A549 (cell line): ENCODE results near the gene DHRS3. TPM values are rescaled to one million over a fixed set of nuclear protein-coding genes. Genes with fewer than 3 reads are reported as not detected.
A peak's percentile ranks its signal among the peaks of the same experiment; 100 is the strongest.

Experiments
- ATAC-seq, 2 experiments: fragments of 200-7000 bp in 1 of 2; fragments of >200 bp in 1 of 2; cut with Nextera tagmentation in 1 of 2; cut with Tn5 transposase in 1 of 2; 3 replicates each; pipeline versions ENCODE4 v1.8.0 to v1.9.1; 2018 to 2020; ENCODE audit warnings: mild to moderate bottlenecking in 1 of 2, moderate library complexity in 1 of 2
- CTCF ChIA-PET: fragments of 300-600 bp; sonication (Branson Sonifier 250); formaldehyde crosslinking; extraction: SDS; loops from one replicate; lab custom pipeline; 2021; ENCODE audit warnings: antibody characterized with exemption, inconsistent platforms; lab: Yijun Ruan, JAX
- POLR2A ChIA-PET: fragments of 350-600 bp; formaldehyde crosslinking; extraction: SDS; loops from one replicate; lab custom pipeline; 2021; ENCODE audit warnings: antibody characterized with exemption, inconsistent platforms; lab: Yijun Ruan, JAX
- DNase-seq, 2 experiments: peaks; one replicate each; pipeline versions ENCODE4 v3.0.0 to v3.0.0-alpha.2; 2011 to 2016; ENCODE audit warnings: low read depth in 1 of 2, low spot score in 1 of 2
- FAIRE-seq: peaks from 2 replicates; lab custom pipeline; 2011; peaks lifted over from hg19 to GRCh38; lab: Jason Lieb, UNC
- H3K27ac ChIP-seq, 2 experiments: fragments of >200 bp; sonication (Bioruptor Twin); formaldehyde crosslinking; 3 replicates each; pipeline ENCODE4 v1.5.1; 2016 to 2017
- H3K4me1 ChIP-seq: fragments of >200 bp; sonication (Bioruptor Twin); formaldehyde crosslinking; 3 replicates; pipeline ENCODE4 v1.6.1; 2016
- H3K4me2 ChIP-seq: fragments of >200 bp; sonication (Bioruptor Twin); formaldehyde crosslinking; 3 replicates; pipeline ENCODE4 v1.6.1; 2016
- H3K4me3 ChIP-seq: fragments of >200 bp; sonication (Bioruptor Twin); formaldehyde crosslinking; 3 replicates; pipeline ENCODE4 v1.5.1; 2016
- H3K9me3 ChIP-seq: fragments of >200 bp; sonication (Bioruptor Twin); formaldehyde crosslinking; 3 replicates; pipeline ENCODE4 v1.6.1; 2016
- BCL3 ChIP-seq: fragments of >200 bp; sonication (Bioruptor Twin); formaldehyde crosslinking; IDR thresholded peaks from 3 replicates; pipeline ENCODE4 v1.6.1; 2016
- CBX2 ChIP-seq: fragments of 200-600 bp; sonication (generic); IDR thresholded peaks from 2 replicates; pipeline ENCODE4 v1.6.1; 2016; ENCODE audit warnings: low read depth, mild to moderate bottlenecking, borderline replicate concordance
- CBX8 ChIP-seq: fragments of 200-600 bp; sonication (generic); IDR thresholded peaks from 2 replicates; pipeline ENCODE4 v1.6.1; 2016
- CEBPB ChIP-seq, 2 experiments: fragments of >200 bp in 1 of 2; sonication (Bioruptor Twin) in 1 of 2; formaldehyde crosslinking in 1 of 2; IDR thresholded peaks; 2 replicates each; pipeline ENCODE4 v1.6.1; 2012 to 2016
- CHD2 ChIP-seq: fragments of 150-350 bp; IDR thresholded peaks from 2 replicates; pipeline ENCODE4 v1.6.1; 2014; ENCODE audit warnings: low read length; ENCODE audit not compliant: partially characterized antibody
- CTCF ChIP-seq: fragments of >200 bp; sonication (Bioruptor Twin); formaldehyde crosslinking; IDR thresholded peaks from 3 replicates; pipeline ENCODE4 v1.5.1; 2016
- E2F6 ChIP-seq: IDR thresholded peaks from 2 replicates; pipeline ENCODE4 v1.6.1; 2012; ENCODE audit warnings: low read depth, borderline replicate concordance
- EHMT2 ChIP-seq: fragments of 200-600 bp; sonication (generic); IDR thresholded peaks from 2 replicates; pipeline ENCODE4 v1.6.1; 2016; ENCODE audit warnings: antibody characterized with exemption, low read depth, mild to moderate bottlenecking, moderate library complexity
- ELK1 ChIP-seq: fragments of 150-350 bp; IDR thresholded peaks from 2 replicates; pipeline ENCODE4 v1.6.1; 2014; ENCODE audit warnings: low read depth, mild to moderate bottlenecking, low read length
- EP300 ChIP-seq, 2 experiments: fragments of >200 bp; sonication (Bioruptor Twin); formaldehyde crosslinking; IDR thresholded peaks; 2 replicates in 1 of 2; 3 replicates in 1 of 2; pipeline ENCODE4 v1.6.1; 2016 to 2017
- FOSB ChIP-seq: fragments of 250-450 bp; sonication (Bioruptor Pico); IDR thresholded peaks from 2 replicates; pipeline ENCODE4 v1.5.0; 2020; ENCODE audit warnings: mild to moderate bottlenecking, moderate library complexity
- FOXS1 ChIP-seq: fragments of 250-450 bp; sonication (Bioruptor Pico); IDR thresholded peaks from 2 replicates; pipeline ENCODE4 v1.5.0; 2020; ENCODE audit warnings: mild to moderate bottlenecking, moderate library complexity
- GATA3 ChIP-seq: IDR thresholded peaks from 2 replicates; pipeline ENCODE4 v1.6.1; 2012; ENCODE audit warnings: borderline replicate concordance
- HMGXB4 ChIP-seq: fragments of 250-450 bp; sonication (Bioruptor Pico); IDR thresholded peaks from 2 replicates; pipeline ENCODE4 v1.5.0; 2021; ENCODE audit warnings: mild to moderate bottlenecking, moderate library complexity, borderline replicate concordance
- HOXB5 ChIP-seq: fragments of 250-450 bp; sonication (Bioruptor Pico); IDR thresholded peaks from 2 replicates; pipeline ENCODE4 v1.5.0; 2020; ENCODE audit warnings: mild to moderate bottlenecking, moderate library complexity
- JUN ChIP-seq, 2 experiments: fragments of >200 bp; sonication (Bioruptor Twin); formaldehyde crosslinking; IDR thresholded peaks; 2 replicates in 1 of 2; 3 replicates in 1 of 2; pipeline ENCODE4 v1.6.1; 2016 to 2017
- KDM5A ChIP-seq: fragments of 200-600 bp; sonication (generic); IDR thresholded peaks from 2 replicates; pipeline ENCODE4 v1.6.1; 2016; ENCODE audit warnings: antibody characterized with exemption, mild to moderate bottlenecking
- MAX ChIP-seq: IDR thresholded peaks from 2 replicates; pipeline ENCODE4 v1.6.1; 2012
- MYC ChIP-seq: IDR thresholded peaks from 2 replicates; pipeline ENCODE4 v1.6.1; 2012; ENCODE audit warnings: mild to moderate bottlenecking, inconsistent platforms, low read length, improper control_type of control experiment, borderline replicate concordance
- NFE2L2 ChIP-seq: fragments of 150-350 bp; conservative IDR thresholded peaks from 2 replicates; pipeline ENCODE4 v1.6.1; 2014; ENCODE audit warnings: low read length
- NPAS2 ChIP-seq: fragments of 250-450 bp; sonication (Bioruptor Pico); IDR thresholded peaks from 2 replicates; pipeline ENCODE4 v1.8.0; 2022; ENCODE audit warnings: mild to moderate bottlenecking, moderate library complexity, borderline replicate concordance
- PHF8 ChIP-seq: fragments of 200-600 bp; sonication (generic); IDR thresholded peaks from 2 replicates; pipeline ENCODE4 v1.6.1; 2016; ENCODE audit warnings: low read depth, mild to moderate bottlenecking, antibody characterized with exemption, moderate library complexity, borderline replicate concordance
- POLR2A ChIP-seq: IDR thresholded peaks from 2 replicates; pipeline ENCODE4 v1.6.1; 2012; ENCODE audit warnings: mild to moderate bottlenecking, low read length
- POLR2AphosphoS2 ChIP-seq: conservative IDR thresholded peaks from 2 replicates; pipeline ENCODE4 v1.6.1; 2012; ENCODE audit warnings: low read length, improper control_type of control experiment, inconsistent platforms
- RAD21 ChIP-seq, 2 experiments: fragments of >200 bp in 1 of 2; sonication (Bioruptor Twin) in 1 of 2; formaldehyde crosslinking in 1 of 2; IDR thresholded peaks in 1 of 2; conservative IDR thresholded peaks in 1 of 2; 2 replicates in 1 of 2; 3 replicates in 1 of 2; pipeline ENCODE4 v1.6.1; 2012 to 2018; ENCODE audit warnings: inconsistent platforms in 1 of 2
- RARB ChIP-seq: fragments of 250-450 bp; sonication (Bioruptor Pico); IDR thresholded peaks from 2 replicates; pipeline ENCODE4 v1.8.0; 2021; ENCODE audit warnings: mild to moderate bottlenecking, moderate library complexity
- RCOR1 ChIP-seq: fragments of 150-350 bp; IDR thresholded peaks from 2 replicates; pipeline ENCODE4 v1.6.1; 2014; ENCODE audit warnings: antibody characterized with exemption, low read length, low read depth
- RFX5 ChIP-seq: fragments of 450-650 bp; IDR thresholded peaks from 2 replicates; pipeline ENCODE4 v1.7.1; 2014; ENCODE audit warnings: antibody characterized with exemption, mild to moderate bottlenecking, moderate library complexity
- SMC3 ChIP-seq: fragments of >200 bp; sonication (Bioruptor Twin); formaldehyde crosslinking; IDR thresholded peaks from 3 replicates; pipeline ENCODE4 v1.6.1; 2018; ENCODE audit warnings: inconsistent platforms
- SREBF2 ChIP-seq: fragments of 450-650 bp; IDR thresholded peaks from 2 replicates; pipeline ENCODE4 v1.6.1; 2014; ENCODE audit warnings: mild to moderate bottlenecking, moderate library complexity
- USF2 ChIP-seq: fragments of 450-650 bp; IDR thresholded peaks from 2 replicates; pipeline ENCODE4 v1.6.1; 2014; ENCODE audit warnings: antibody characterized with exemption
- ZC3H11A ChIP-seq: fragments of 450-650 bp; IDR thresholded peaks from 2 replicates; pipeline ENCODE4 v1.6.1; 2014; ENCODE audit warnings: antibody characterized with exemption, mild to moderate bottlenecking
- ZNF302 ChIP-seq: fragments of 250-450 bp; sonication (Bioruptor Pico); IDR thresholded peaks from 2 replicates; pipeline ENCODE4 v1.9.0; 2021; ENCODE audit warnings: inconsistent platforms, mild to moderate bottlenecking, moderate library complexity
- WGBS: methylation state at CpG from one replicate; pipeline ENCODE4 v1.1.6; 2017; ENCODE audit errors: missing lambda C conversion rate; 5-methylcytosine and 5-hydroxymethylcytosine counted together
- polyA plus RNA-seq, 4 experiments: library from polyadenylated mRNA; depleted of rRNA in 3 of 4; stranded (reverse); fragments of >200 nt; fragmentation: RNase III in 1 of 4; extraction: RNeasy Plus Mini Kit Qiagen cat#74134 plus additional on column Dnase treatment in 1 of 4; gene quantifications; 2 replicates in 3 of 4; 3 replicates in 1 of 4; pipeline ENCODE4 v1.2.3, GENCODE V29; 2011 to 2017

The DHRS3 gene
- polyA plus RNA-seq, 2 of the 4 experiments (the other 2 are of a cell fraction): 62.7 to 79.7 TPM

GRCh38 chr1:12658531-12659453 lies 40.8 kb upstream of the DHRS3 start:
- 0 out of 3 replicates have a peak, but pooled peaks cover 4% of the 10 kb centered on the region for H3K4me1 ChIP-seq
- H3K27ac ChIP-seq: peak overlapping the region in 1 of 2 experiments; percentile 61; a peak in 3 of 6 replicates
- ChIA-PET CTCF (interaction anchor here (0.6 to 5.1 kb wide), 51 partner anchors 9 to 534 kb away, joined by 3 to 57 read pairs (median 4); partner anchors contain the start of gene AADACL4), POLR2A (interaction anchor here (0.7 to 1.2 kb wide), 4 partner anchors 37 to 62 kb away, joined by 3 to 8 read pairs (median 4); partner anchors contain the start of gene DHRS3)
- peaks cover 2% of the 10 kb centered on the region; the same call in 1 of the 3 replicates for H3K9me3 ChIP-seq
- peak; percentile 81 to 93 for DNase-seq
- peak overlapping the region; percentile 69 for H3K4me2 ChIP-seq
- FAIRE-seq: no peak
- H3K4me3 ChIP-seq: no peak overlapping the region
- 38% methylated on average over 20 of the region's 23 CpGs for WGBS
- peak; percentile 91 to 96 for ATAC-seq
- TF ChIP-seq FOSB (no peak), EHMT2 (no peak), HMGXB4 (CRISPR knock-in tag) (no peak), CHD2 (no peak), EP300 (IDR thresholded peaks at IDR 0.05) (no peak), CEBPB (IDR thresholded peaks at IDR 0.05) (no peak), PHF8 (no peak), E2F6 (0 out of 2 replicates have a peak, but pooled peaks have one; percentile 47), POLR2AphosphoS2 (no peak), RARB (CRISPR knock-in tag) (no peak), ZC3H11A (no peak), MAX (peak; percentile 34; the same call in 1 of the 2 replicates), BCL3 (no peak), GATA3 (no peak), HOXB5 (CRISPR knock-in tag) (no peak), ELK1 (no peak), ZNF302 (CRISPR knock-in tag) (no peak), FOXS1 (no peak), NPAS2 (CRISPR knock-in tag) (no peak), MYC (no peak), RAD21 (conservative IDR thresholded peaks at IDR 0.05 in 1 of 2, IDR thresholded peaks at IDR 0.05 in 1 of 2) (peak; percentile 86 to 91), CTCF (peak; percentile 78), POLR2A (no peak), RFX5 (no peak), KDM5A (no peak), SREBF2 (no peak), SMC3 (peak; percentile 85), NFE2L2 (no peak), USF2 (no peak), CBX2 (no peak), JUN (IDR thresholded peaks at IDR 0.05) (no peak), RCOR1 (no peak), CBX8 (no peak)
